GM19463 (cell line): ENCODE measurements around the gene TEX13D.

ENCODE experiments used
- ATAC-seq: cut with Tn5 transposase; IDR thresholded peaks from one replicate; pipeline ENCODE4 v1.9.1; 2021; ENCODE audit warnings: mild to moderate bottlenecking, moderate library complexity; ENCODE audit not compliant: unreplicated experiment

Gene TEX13D

GRCh38 chrX:124347242-124347641 is 14.8 kb downstream of the TEX13D start:
- no peak for ATAC-seq

DNA sequence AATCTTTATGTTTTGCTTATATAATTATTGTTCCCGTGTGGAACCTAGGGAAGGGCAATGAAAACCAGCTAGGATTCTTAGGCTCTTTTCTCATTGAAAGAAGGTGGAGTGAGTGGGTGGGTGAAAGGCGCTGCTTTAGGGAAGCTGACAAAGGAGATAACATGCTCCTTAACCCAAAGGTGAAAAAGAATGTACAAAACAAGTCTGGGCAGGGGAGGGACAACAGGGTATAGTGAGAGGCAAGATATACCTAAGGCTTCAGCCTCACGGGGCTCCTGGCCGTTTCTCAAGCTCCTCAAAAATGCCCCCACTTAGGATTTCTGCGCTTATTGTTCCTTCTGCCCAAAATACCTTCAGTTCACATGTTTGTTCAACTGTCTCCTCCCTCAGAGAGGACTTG is 15.7 kb downstream of the TEX13D start:
- ATAC-seq: no peak

GRCh38 chrX:124348885-124349453 is 16.5 kb downstream of the TEX13D start:
- no peak for ATAC-seq

- ATAC-seq: no peak
These were observed 22.2 kb downstream of the TEX13D start for GRCh38 chrX:124354648-124355047.

DNA sequence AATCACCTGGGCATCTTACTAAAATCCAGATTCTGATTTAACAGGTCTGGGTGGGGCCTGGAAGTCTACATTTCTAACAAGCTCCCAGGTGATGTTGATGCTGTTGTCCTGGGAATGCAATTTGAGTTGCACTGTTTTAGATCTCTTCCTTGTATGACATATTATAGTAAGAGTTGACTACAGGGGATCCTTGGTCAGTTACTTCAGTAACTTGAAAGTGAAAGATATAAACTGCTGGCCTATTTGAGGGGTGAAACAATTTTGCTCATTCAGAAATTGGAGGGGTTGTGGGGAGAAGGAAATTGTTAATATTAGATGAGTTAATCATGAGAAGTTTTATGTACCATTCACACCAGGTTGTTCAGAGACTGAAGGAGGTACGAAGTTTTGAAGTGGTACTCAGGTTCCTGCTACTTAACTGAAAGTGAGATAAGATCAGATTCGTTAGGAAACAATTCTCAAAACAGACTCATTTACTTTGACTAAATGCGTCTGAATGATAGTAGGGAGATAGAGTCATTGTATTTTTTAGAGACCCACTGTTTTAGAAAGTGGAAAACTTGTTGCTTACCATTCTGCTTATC is 26.4 kb downstream of the TEX13D start:
- no peak for ATAC-seq

- ATAC-seq: no peak
These were observed 29.6 kb downstream of the TEX13D start for GRCh38 chrX:124362072-124362471.

- ATAC-seq: no peak
These were observed 30.3 kb downstream of the TEX13D start for GRCh38 chrX:124362761-124363160.

DNA sequence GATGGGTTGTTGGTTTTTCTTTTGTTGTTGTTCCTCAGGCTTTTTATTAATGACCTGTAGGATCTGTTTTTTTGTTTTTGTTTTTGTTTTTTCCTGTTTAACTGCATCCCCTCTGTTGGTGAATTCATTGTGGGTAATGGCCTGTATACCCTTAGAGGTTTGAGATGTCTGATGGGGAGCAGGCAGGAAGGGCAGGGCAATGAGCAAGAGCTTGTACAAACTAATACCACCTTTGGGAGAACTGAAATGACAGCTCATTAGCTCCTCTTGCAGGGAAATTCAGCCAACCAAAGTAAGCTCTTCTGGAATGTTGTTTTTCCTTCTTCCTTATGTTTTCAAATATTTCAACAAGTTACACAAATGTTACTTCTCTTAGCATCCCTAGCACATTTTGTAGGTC is 37.3 kb downstream of the TEX13D start:
- no peak for ATAC-seq

DNA sequence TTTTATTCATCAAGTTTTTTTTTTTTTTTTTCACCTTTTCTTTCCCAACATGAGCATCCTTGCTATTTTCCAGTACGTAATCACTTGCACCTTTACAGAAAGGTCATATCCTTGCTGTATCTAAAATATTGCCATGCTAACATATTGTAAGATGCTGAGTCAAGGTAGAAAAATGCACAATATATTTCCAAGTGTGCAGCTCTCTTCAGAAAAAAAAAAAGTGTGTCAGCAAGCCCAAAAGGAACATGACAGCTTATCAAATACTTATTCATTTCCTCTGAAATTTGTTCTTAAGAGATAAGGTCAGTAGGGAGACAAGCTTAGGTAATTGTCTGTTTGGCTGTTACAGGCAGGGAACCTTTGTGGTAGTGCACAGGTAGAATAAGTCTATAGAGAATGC is 40.9 kb downstream of the TEX13D start:
- no peak for ATAC-seq

- ATAC-seq: no peak
These were observed 46.2 kb downstream of the TEX13D start for GRCh38 chrX:124378643-124379042.

GRCh38 chrX:124383354-124383753 is 50.9 kb downstream of the TEX13D start:
- no peak for ATAC-seq

DNA sequence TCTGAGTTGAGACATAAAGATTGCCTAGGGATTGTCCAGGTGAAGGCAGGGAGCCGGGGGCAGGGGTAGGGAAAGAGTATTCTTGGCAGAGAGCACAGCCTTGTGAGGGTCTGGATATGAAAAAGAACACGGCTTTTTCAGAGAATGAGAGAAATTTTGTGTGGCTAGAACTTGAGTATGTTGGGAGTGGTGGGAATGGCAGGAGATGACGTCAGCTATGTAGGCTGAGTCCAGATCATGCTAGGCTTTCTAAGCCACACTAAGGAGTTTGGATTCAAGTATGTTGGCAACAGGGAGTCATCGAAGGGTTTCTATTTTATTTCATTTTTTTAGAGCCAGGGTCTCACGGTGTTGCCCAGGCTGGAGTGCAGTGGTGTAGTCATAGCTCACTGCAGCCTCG is 53.9 kb downstream of the TEX13D start:
- ATAC-seq: no peak
